ENCODE data around the gene RAPGEF5. TPM values are rescaled to one million over a fixed set of nuclear protein-coding genes. Genes with fewer than 3 reads are reported as not detected.

The RAPGEF5 gene
- polyA plus RNA-seq, 12 donors, result 13.9 to 32.1 (median 17.2) TPM; not detected in 1

GRCh38 chr7:22219739-22220493 lies 137.0 kb downstream of the RAPGEF5 start:
- DNase-seq, result no peak

- no peak for DNase-seq
Measured at GRCh38 chr7:22219036-22219435, 137.9 kb downstream of the RAPGEF5 start.

- DNase-seq, result no peak
Measured at GRCh38 chr7:22216832-22217475, 140.0 kb downstream of the RAPGEF5 start.

- DNase-seq, result no peak
Measured at GRCh38 chr7:22216309-22216708, 140.6 kb downstream of the RAPGEF5 start.

- no peak for DNase-seq
Measured at GRCh38 chr7:22214000-22214399, 143.0 kb downstream of the RAPGEF5 start.

- DNase-seq, result no peak
Measured at GRCh38 chr7:22213081-22213480, 143.9 kb downstream of the RAPGEF5 start.

- DNase-seq, result no peak
Measured at GRCh38 chr7:22210967-22211366, 146.0 kb downstream of the RAPGEF5 start.

- DNase-seq, result no peak
Measured at GRCh38 chr7:22210355-22210754, 146.6 kb downstream of the RAPGEF5 start.

- DNase-seq, result no peak
Measured at GRCh38 chr7:22208799-22209198, 148.2 kb downstream of the RAPGEF5 start.

GRCh38 chr7:22207724-22208225 lies 149.2 kb downstream of the RAPGEF5 start:
- DNase-seq, result no peak

GRCh38 chr7:22205631-22206030 lies 151.3 kb downstream of the RAPGEF5 start:
- DNase-seq, result no peak

- DNase-seq, result no peak
Measured at GRCh38 chr7:22204312-22204711, 152.6 kb downstream of the RAPGEF5 start.

GRCh38 chr7:22202141-22202540 lies 154.8 kb downstream of the RAPGEF5 start:
- no peak for DNase-seq

GRCh38 chr7:22201186-22201880 lies 155.6 kb downstream of the RAPGEF5 start:
- no peak for DNase-seq

GRCh38 chr7:22200777-22201176 lies 156.2 kb downstream of the RAPGEF5 start:
- no peak for DNase-seq

- no peak for DNase-seq
Measured at GRCh38 chr7:22200238-22200637, 156.7 kb downstream of the RAPGEF5 start.

- no peak for DNase-seq
Measured at GRCh38 chr7:22197376-22197775, 159.6 kb downstream of the RAPGEF5 start.

- DNase-seq, result no peak
Measured at GRCh38 chr7:22196429-22196828, 160.5 kb downstream of the RAPGEF5 start.

- DNase-seq, result no peak
Measured at GRCh38 chr7:22195397-22196172, 161.4 kb downstream of the RAPGEF5 start.

- no peak for DNase-seq
Measured at GRCh38 chr7:22194658-22195273, 162.2 kb downstream of the RAPGEF5 start.

- DNase-seq, result peak; percentile 37
Measured at GRCh38 chr7:22193450-22193983, 163.4 kb downstream of the RAPGEF5 start.

Measured in muscle of arm (tissue), 12 donors.